ENCODE data around the gene B3GALNT2.

DNA sequence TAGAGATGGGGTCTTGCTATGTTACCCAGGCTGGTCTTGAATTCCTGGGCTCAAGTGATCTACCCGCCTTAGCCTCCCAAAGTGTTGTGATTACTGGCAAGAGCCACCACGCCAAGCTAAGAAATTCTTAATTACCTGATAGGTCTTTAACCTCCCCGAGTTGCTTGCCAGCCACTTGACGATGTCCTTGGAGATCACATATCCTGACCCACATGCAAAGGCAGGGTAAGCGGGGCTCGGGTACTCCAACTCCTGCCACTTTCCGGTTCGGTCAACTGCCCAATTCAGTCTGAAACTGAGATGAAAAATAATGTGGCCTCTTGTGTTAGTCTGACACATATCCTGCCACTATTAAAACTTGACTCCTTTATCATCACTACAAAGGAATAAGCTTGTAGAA, 50.2 kb downstream of the B3GALNT2 start:
- no peak for TF ChIP-seq CTBP1 (IDR thresholded peaks at IDR 0.05; ENCODE audit: borderline replicate concordance)
- TF ChIP-seq ELF4 (IDR thresholded peaks at IDR 0.05) = no peak
- TF ChIP-seq FOXA1 (IDR thresholded peaks at IDR 0.05) = no peak
- TF ChIP-seq BHLHE40 (IDR thresholded peaks at IDR 0.05; ENCODE audit: borderline replicate concordance) = no peak
- no peak for TF ChIP-seq HDGF (IDR thresholded peaks at IDR 0.05; ENCODE audit: borderline replicate concordance)
- TF ChIP-seq ARNT (IDR thresholded peaks at IDR 0.05) = no peak
- TF ChIP-seq SUZ12 (IDR thresholded peaks at IDR 0.05) = no peak
- TF ChIP-seq FOXM1 (IDR thresholded peaks at IDR 0.05; ENCODE audit: borderline replicate concordance) = no peak
- TF ChIP-seq NFRKB (IDR thresholded peaks at IDR 0.05) = no peak

All from HEK293T (cell line).